CMK (cell line): ENCODE results near the gene SMAD6.
"Not testable (repeated sequence)": the region's sequence is repeated elsewhere in the genome, so short reads cannot be mapped to it uniquely, and the experiment has no call there.

Source experiments
- DNase-seq: peaks from one replicate; pipeline ENCODE4 v3.0.0-alpha.2; 2010; ENCODE audit warnings: low read depth

SMAD6 gene

GRCh38 chr15:66742286-66742685 lies 40.2 kb downstream of the SMAD6 start:
- no peak for DNase-seq

- DNase-seq = no peak
Measured at GRCh38 chr15:66743204-66743603, 41.2 kb downstream of the SMAD6 start.

- DNase-seq = no peak
Measured at GRCh38 chr15:66743703-66744536, 41.9 kb downstream of the SMAD6 start.

- no peak for DNase-seq
Measured at GRCh38 chr15:66744610-66745279, 42.7 kb downstream of the SMAD6 start.

GRCh38 chr15:66745530-66746230 lies 43.6 kb downstream of the SMAD6 start:
- DNase-seq = no peak

- no peak for DNase-seq
Measured at GRCh38 chr15:66746231-66746605, 44.2 kb downstream of the SMAD6 start.

GRCh38 chr15:66747223-66747622 lies 45.2 kb downstream of the SMAD6 start:
- DNase-seq = no peak

- no peak for DNase-seq
Measured at GRCh38 chr15:66747886-66748707, 46.1 kb downstream of the SMAD6 start.

GRCh38 chr15:66748708-66749035 lies 46.6 kb downstream of the SMAD6 start:
- no peak for DNase-seq

- DNase-seq = no peak
Measured at GRCh38 chr15:66749841-66750575, 48.0 kb downstream of the SMAD6 start.

- DNase-seq = no peak
Measured at GRCh38 chr15:66750609-66751008, 48.6 kb downstream of the SMAD6 start.

- no peak for DNase-seq
Measured at GRCh38 chr15:66751579-66751978, 49.5 kb downstream of the SMAD6 start.

GRCh38 chr15:66752078-66752477 lies 50.0 kb downstream of the SMAD6 start:
- DNase-seq = no peak

- no peak for DNase-seq
Measured at GRCh38 chr15:66753687-66754377, 51.8 kb downstream of the SMAD6 start.

GRCh38 chr15:66754789-66755188 lies 52.8 kb downstream of the SMAD6 start:
- no peak for DNase-seq

- no peak for DNase-seq
Measured at GRCh38 chr15:66755298-66756068, 53.4 kb downstream of the SMAD6 start.

- no peak for DNase-seq
Measured at GRCh38 chr15:66756295-66756694, 54.3 kb downstream of the SMAD6 start.

GRCh38 chr15:66757030-66757429 lies 55.0 kb downstream of the SMAD6 start:
- no peak for DNase-seq

- no peak for DNase-seq
Measured at GRCh38 chr15:66757521-66757920, 55.5 kb downstream of the SMAD6 start.

- not testable (repeated sequence) for DNase-seq
Measured at GRCh38 chr15:66758217-66758616, 56.2 kb downstream of the SMAD6 start.
